ENCODE measurements around the gene FREM1.

Gene FREM1

DNA sequence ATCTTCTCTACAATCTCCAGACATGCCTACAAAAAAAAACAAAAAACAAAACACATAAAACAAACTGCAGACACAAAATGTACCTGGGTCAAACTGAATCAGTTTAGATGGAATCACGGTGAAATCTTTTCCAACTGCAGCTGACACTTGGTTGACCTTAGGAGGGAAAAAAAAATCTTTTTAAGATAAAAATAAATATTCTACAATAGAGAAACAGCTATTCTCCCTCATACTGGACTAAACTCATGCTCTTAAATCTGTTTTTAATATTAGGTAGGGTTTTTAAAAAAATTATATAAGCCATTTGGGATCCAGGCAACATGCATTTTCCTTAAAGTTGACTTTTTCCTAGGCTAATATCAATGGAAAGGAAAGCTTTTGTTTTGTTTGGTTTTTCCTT lies 153.9 kb downstream of the FREM1 start:
- no peak for DNase-seq (ENCODE audit: low read depth in 3 of 3)

DNA sequence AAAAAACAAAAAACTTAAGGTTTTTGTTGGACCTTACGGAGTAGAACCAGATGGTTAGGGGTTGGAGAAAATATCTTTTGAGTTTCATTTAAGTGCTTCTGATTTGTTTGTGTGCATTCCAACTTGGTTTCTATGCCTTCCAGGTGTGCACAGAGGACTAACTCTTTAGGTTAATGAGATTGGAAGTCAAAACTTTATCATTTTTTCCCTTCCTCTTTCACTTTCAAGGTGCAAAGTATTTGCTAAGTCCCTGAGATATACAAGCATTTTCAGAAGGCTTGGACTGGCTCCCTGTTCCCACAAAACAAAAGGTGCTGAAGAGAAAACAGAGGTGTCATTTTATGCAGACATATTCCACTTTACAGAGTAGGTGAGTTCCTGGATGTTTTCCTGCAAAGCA lies 157.4 kb downstream of the FREM1 start:
- DNase-seq (ENCODE audit: low read depth in 3 of 3): no peak

DNA sequence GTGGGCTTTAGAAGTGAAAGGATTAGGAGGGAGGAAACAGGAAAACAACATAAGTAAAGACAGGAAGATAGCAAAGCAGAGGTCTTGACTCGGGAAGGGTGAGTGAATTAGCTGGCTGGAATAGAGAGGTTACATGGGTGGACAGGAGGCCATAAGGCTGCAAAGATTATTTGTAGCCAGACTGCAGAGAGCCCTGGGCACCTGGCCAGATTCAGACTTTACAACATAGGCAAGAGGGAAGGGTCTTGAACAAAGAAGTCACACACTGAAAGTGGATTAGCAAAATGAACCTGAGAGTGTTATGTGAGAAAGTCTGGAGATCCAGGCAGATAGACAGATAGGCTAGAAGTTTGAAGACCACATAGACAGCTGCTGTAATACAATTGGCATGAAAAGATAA lies 158.0 kb downstream of the FREM1 start:
- DNase-seq (ENCODE audit: low read depth in 3 of 3): no peak

DNA sequence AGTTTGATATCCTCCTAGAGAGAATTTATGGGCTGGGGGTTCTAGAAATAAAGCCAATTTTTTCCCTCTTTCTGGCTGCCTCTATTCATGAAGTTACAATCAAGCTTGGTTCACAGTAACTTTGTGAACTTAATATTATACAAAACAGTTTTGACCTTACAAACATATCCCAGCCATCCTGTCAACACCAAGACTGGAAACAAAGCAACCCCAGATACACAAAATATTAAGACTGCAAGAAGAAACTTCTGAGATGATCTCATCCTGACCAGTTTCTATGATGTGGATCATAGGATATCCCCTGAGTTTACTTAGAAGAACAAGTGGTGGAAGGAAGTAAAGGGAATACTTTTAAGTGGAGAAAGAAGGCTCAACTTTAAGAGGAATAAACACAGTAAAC lies 159.4 kb downstream of the FREM1 start:
- DNase-seq (ENCODE audit: low read depth in 3 of 3): no peak

DNA sequence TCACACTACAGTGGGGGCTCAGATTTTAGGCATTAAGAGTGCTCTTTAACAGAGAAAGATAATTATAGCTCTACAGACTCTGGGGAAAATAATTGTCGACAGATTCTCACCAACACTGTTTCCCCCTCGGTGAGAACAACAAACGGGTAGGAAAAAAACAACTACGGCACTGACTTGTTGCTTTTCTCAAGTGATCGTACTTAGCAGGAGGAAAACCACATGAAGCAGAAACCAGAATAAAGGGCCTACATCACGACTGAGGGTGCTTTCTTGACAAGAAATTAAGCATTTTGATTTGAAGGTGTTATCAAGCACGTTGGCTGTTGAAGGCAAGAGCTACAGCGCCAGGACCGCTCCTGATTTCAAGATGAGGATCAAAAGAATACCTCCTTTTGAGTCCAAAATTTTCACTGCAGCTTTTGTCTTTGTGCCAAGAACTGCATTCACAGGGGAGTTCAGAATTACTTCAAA lies 160.5 kb downstream of the FREM1 start:
- no peak for DNase-seq (ENCODE audit: low read depth in 3 of 3)

DNA sequence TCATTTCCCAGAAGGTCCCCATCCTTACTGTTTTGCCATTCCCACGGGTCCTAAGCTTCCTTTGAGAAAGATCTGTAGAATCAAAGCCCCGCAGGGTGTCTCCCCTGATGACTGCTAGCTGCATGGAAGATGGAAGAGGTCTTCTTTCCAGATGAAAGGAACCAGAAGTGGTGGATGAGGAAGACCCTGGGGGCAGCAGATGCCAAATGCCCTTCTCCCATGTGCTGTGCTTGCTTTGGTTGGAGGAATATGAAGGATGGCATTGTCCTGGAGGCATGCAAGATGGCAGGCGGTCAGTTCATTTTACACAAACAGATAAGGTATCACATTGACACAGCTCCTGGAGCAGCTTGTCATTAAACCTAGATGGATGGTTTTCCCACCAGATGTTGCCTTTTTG lies 161.9 kb downstream of the FREM1 start:
- no peak for DNase-seq (ENCODE audit: low read depth in 3 of 3)

DNA sequence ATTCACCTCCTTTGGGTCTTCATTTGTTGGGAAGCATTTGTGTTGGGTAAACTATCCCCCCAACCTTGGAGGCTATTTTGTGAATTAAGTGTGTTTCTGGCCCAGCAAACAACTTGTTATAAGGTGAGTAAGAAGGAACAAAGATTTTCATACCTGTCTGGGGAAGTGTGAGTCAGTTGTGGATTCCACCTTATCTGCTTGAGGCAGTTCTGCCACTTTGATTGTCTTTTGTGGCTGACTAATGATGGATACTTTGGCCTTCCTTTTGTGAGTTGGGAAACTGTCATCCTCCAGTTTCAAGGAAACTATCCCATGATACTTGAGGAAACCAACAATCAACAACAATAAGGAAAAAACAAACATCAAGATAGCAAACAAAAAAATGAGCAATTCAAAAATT lies 163.1 kb downstream of the FREM1 start:
- DNase-seq (ENCODE audit: low read depth in 3 of 3): no peak

DNA sequence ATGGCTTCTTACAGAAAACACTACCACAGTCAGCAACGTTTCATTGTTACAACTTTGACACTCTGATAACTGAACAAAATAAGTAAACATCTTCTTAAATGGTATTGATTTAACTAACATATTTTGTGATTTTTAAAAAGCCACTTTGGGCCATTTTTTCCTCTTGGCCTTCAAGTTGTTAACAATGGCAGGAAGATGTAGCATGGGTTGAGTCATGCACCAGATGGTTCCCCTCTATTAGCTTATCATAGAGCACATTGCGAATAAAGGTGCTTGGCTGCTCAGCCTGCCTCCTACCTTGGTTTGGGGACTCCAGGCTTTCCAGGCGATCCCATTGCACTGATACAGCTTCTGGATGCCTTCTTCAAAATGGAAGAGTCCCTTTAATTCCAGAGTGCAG lies 163.6 kb downstream of the FREM1 start:
- DNase-seq (ENCODE audit: low read depth in 3 of 3): no peak

DNA sequence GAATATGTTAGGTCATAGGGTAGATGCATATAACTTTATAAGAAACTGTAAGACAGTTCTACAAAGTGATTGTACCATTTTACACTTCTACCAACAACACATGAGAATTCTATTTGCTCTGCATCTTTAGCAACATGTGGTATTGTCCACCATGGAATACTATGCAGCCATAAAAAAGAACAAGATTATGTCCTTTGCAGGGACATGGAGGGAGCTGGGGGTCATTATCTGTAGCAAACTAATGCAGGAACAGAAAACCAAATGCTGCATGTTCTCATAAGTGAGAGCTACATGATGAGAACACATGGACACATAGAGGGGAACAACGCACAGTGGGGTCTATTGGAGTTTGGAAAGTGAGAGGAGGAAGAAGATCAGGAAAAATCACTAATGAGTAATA lies 165.5 kb downstream of the FREM1 start:
- DNase-seq (ENCODE audit: low read depth in 3 of 3): no peak

DNA sequence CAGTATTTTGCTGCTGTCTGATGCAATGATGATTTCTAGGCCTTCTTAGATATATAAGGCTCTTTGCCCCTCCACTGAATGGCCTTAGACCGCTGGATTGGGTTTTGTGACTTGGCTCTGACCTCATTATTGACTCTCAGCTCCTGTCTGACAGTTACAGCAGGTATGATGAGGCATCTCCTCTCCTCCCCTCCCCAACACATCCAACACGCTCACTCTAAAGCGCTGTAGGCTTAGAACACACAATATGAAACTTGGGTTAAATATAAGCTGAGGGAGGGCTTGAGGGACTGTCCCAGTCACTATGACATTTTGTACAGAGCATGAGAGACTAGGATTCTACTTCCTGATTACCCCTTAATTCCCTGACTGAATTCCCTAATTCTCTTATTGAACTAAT lies 168.9 kb downstream of the FREM1 start:
- no peak for DNase-seq (ENCODE audit: low read depth in 3 of 3)

DNA sequence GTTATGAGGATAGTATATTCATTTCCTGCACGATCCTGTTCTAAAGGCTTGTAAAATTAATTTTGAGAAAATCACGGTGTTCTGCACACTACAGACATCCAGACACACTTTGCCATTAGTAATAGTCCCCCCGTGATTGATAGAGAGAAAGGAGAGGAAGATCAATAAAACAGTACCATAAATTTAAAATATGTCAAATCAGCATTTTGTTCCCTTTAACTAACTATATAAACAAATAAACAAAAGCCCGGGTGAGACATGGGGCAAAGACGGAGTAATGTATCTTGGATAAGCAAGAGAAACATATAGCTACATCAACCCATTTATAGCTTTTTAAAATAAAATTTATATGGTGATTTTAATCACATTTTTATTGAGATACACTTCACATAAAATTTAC lies 177.1 kb downstream of the FREM1 start:
- no peak for DNase-seq (ENCODE audit: low read depth in 3 of 3)

DNA sequence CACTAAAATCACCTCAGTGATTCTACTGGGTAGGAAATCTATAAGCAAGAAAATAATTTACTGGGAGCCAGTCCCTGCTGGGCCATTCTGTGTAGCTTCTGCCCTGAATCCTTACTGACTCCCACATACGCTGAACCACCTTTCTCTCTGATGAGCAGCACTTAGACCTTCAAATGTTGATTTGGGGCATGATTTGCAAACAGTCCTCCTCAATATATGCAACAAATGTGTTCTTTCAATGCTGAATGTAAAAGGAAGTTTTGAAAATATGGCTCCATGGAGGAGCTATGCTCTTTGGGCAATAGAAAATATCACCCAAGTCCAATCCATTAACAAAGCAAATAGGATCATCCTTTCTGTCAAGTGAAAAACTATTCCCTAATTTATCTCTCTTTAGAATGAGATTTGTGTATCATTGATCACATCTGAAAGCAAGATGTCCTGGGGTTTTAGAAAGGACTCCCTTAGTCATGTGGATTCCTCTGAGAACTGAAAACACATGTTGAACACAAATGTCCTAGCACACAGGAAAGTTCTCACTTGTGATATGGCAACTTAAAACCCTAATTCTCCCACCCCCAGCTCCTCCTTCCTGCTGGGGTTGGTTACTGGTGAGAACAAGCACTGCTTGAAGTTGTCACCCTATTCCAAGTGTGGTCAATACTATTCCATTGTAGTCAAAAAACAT lies 178.8 kb downstream of the FREM1 start:
- no peak for DNase-seq (ENCODE audit: low read depth in 3 of 3)

DNA sequence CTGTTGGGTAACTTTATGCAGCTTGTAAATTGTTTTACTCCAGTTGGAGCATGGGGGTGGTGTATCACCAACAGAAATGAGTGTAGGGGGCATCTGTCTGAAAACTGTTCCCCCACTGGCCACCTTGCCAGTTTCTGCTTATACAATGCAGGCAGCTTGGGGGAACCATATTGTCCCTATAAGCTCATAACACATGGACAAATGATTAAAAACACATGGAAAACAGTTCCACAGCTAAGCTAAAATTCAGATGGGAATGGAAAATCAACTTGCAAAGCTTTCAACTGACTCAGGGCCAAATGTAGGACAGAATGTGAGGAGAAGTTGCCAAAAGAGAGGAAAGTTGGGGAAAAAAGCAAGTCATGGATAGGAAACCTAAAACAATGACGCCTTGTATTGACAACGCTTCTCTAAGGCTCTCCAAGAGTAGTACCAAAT lies 179.7 kb downstream of the FREM1 start:
- DNase-seq (ENCODE audit: low read depth in 3 of 3): no peak

DNA sequence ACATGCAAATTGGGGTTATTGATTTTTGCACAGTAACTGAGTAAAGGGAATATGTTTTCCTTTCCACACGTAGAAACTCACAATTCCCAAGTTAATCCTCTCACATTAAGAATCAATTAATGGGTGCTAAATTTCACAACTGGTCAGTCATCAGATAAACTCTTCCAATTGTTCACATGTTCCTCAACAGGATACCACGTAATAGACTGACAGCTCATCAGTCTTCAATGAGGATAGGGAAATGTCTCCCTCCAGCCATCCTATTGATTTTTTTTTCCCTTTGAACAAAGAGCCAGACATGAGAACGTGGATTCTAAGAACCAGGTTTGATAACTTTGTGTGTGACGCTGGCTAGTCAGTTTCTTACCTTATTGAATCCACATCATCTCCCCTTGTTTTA lies 186.9 kb downstream of the FREM1 start:
- DNase-seq (ENCODE audit: low read depth in 3 of 3): no peak

DNA sequence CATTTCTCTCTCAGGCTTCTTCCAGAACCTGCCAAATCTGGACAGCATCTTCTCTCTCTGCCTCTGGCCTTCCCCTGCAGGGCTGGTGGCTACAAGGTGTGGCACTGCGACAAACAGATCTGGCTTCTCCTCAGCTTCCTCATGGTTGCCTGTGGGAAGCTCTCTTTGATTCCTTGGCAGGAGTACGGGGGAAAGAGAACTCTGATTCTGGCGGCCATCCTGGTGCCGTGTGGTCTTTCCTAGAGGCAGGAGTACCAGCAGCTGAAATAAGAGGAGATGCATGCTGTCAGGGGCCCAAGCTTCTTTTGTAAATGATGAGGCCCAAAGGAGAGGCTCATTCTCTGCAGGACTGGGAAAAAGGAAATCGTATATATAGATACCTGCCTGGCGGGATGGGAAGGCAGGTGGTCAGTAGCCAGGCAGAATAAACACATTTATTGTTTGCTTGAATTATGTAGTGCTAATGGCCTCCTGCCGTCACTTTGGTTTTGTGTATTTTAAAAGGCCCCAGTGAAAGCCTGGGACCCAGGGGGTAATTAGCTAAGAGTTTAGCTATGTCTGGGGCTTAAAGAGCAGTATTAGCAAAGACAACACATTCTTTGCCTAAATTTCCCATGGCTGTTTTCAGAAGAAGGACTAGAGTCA lies 187.7 kb downstream of the FREM1 start, which contains the start of gene CER1:
Gene CER1 (minus strand): TSS at position 343 of the 645 bp plus-strand sequence. CDS start 61 bp downstream, at position 282.
- no peak for DNase-seq (ENCODE audit: low read depth in 3 of 3)

DNA sequence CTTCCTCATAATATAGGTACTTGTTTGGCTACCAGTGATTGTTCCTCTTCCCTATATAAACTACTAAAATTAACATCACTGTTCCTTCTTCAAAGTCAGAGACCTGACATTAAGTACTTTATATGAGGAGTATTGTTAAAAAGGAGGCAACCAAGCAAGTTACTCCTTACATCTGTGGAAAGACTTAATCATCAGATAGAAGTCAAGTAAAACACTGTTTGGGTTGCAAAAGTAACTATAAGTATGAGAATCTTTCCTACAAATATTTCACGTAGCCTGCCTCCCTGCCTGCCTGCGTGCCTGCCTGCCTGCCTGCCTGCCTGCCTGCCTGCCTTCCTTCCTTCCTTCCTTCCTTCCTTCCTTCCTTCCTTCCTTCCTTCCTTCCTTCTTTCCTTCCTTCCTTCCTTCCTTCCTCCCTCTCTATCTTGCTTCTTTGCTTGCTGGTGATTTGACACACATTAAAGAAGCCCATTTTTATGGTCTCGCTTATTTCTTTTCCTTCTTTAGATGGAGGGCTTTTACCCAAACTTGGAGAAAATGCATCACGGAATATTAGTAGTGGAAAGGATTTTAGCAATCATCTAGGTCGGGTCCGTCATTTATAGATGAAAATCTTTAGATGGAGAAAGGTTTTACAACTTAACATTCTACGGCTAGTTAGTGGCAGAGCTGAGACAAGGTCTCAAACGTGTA lies 190.9 kb downstream of the FREM1 start:
- DNase-seq (ENCODE audit: low read depth in 3 of 3): no peak

DNA sequence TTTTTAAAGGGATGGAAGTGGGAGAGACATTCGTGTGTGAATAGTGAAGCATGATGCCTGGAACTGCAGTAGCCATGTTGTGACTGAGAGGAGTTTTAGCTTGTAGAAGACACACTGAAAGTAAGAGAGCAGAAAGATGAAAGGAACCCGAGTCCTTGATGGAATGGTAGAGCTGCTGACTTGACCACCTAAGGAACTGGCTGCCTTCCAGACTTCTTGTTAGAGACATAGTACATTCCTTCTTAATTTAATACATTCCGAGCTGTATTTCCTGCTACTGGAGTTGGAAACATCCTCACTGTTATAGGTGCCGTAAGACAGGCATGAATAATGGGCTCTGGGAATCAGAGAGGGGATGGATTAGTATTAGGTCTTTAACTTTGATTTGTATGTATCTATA lies 195.1 kb downstream of the FREM1 start:
- DNase-seq (ENCODE audit: low read depth in 3 of 3): no peak

DNA sequence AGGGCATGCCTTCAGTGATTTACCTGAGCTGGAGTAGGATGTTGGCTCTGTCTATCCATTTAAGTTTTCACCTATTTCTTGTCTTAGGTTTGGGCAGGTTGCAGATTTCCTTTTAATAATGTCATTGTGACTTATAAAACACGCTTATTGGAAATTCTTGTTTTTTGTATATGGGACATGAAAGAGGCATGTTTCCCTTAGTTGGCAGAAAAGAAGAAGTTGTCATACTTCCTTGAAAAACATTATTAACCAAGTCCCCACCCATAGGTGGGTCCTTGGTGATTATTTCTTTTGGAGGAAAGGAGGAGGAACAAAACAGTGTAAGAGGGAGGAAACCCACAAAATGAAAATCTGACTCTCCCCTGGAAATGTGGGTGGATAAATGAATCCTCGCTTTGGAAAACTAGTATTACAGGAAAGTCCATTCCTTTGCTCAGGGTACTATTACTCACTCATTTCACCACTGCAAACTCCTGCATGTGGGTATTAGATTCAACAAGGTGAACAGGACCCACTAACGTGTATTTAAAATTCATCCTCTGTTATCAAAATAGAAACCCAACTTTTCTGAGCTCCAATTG lies 197.0 kb downstream of the FREM1 start:
- no peak for DNase-seq (ENCODE audit: low read depth in 3 of 3)

DNA sequence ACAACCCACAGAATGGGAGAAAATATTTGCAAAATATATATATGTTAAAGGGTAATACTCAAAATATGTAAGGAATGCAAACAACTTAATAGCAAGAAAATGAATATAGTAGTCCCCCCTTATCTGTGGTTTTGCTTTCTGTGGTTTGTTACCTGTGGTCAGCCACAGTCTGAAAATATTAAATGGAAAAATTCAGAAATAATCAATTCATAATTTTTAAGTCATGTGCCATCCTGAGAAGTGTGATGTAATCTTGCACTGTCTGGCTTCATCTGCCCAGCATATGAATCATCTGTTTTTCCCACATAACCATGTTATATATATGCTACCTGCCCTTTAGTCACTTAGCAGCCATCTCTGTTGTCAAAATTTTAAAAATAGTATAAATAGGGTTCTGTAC lies 199.4 kb downstream of the FREM1 start:
- no peak for DNase-seq (ENCODE audit: low read depth in 3 of 3)

DNA sequence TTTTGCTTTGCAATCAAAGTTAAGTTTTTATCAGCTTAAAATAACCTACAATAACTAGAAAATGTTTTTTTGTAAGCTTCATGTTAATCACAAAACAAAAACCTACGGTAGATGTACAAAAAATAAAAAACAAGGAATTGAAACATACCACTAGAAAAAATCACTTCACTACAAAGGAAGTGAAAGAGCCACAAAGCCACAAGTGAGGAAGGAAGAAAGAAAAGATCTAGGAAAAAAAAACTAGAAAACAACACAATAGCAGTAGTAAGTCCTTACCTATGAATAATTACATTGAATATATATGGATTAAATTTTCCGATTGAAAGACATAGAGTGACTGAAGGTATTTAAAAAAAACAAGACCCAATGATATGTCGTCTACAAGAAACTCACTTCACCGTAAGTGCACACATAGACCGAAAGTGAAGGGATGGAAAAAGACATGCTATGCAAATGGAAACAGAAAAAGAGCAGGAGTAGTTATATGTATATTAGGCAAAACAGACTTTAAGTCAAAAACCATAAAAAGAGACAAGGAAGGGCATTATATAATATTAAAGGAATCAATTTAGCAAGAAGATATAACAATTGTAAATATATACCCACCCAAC lies 203.6 kb downstream of the FREM1 start:
- no peak for DNase-seq (ENCODE audit: low read depth in 3 of 3)

DNA sequence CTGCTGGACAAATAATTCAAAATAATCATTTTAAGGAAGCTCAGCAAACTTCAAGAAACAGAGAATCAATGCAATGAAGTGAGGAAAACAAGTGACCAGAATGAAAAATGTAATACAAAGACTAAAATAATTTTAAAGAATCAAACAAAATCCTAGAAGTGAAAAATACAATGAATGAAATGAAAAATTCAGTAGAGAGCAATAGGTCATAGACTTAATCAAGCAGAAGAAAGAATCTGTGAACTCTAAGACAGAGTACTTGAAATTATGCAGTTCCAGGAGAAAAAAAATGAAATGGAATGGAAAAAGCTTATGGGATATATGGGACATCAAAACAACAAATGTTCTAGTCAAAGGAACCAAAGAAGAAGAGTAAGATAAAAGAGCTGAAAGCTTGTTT lies 205.1 kb downstream of the FREM1 start:
- DNase-seq (ENCODE audit: low read depth in 3 of 3): no peak

DNA sequence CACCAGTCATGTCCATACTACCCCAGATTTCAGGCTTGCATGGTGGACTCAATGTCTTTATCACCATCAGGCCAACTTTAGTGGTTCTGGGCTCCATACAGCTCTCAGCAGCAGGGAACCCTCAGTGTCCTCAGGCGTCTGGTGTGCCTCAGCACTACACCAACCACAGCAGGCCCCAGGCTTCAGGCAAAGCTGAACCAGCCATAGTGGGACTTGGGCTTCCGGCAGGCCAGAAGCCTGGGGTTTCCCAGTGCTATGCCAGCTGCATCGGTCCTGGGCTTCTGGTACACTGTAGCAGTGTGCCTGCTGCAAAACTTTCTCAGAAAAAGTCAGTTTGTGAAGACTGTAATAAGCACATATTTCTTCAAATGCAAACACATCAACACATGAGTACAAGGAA lies 205.9 kb downstream of the FREM1 start:
- DNase-seq (ENCODE audit: low read depth in 3 of 3): no peak
